ENCODE measurements around the gene CSF1. TPM values are rescaled to one million over a fixed set of nuclear protein-coding genes. Genes with fewer than 3 reads are reported as not detected.

The CSF1 gene
- total and polyA plus RNA-seq, 2 of the 13 experiments (the other 11 are each of a cell fraction or from before 2014, with no cell fraction given), result 4.6 to 13.3 TPM

DNA sequence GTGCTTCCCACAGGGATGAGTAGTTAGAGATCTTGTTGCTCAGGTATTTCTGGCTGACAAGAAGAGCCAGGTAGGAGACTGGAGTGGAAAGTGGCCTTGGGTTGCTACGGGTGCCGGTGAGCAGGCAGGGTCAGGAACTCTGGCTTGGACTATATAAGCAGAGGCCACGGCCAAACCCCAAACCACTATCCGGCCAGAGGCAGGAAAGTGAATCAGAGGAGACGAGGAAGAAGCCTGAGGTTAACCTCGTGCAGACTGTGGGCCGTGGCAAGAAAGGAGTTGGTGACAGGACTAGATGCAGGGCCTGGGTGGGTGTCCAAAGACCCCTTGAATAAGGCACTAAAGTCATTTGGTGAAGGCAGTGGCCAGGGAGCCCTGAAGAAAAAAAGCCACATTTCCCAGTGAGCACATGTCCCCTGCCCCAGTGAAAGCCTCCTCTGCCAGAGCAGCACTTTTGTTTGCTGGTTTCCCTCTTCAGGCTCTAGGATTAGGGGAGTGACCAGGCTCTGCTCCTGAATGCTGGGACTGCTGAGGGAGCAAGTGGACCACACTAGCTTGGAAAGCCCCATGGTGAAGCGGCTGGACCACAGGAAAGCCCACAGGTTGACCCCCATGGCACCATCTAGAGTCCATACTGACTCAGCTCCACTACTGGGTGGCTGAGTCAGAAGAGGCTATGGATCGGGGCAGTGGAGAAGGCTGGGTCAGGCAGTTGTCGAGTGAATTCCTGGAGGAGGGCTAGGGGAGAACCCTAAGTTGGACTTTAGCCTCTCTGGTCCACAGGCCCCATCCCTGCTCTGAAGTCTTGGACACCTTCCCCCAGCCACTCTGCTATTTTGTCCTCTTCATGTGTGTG is 23.4 kb downstream of the CSF1 start (continued):
- TF ChIP-seq, protein P1, sequence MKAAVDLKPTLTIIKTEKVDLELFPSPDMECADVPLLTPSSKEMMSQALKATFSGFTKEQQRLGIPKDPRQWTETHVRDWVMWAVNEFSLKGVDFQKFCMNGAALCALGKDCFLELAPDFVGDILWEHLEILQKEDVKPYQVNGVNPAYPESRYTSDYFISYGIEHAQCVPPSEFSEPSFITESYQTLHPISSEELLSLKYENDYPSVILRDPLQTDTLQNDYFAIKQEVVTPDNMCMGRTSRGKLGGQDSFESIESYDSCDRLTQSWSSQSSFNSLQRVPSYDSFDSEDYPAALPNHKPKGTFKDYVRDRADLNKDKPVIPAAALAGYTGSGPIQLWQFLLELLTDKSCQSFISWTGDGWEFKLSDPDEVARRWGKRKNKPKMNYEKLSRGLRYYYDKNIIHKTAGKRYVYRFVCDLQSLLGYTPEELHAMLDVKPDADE (CRISPR knock-in tag; IDR thresholded peaks at IDR 0.05), result no peak
- TF ChIP-seq ZNF781 (CRISPR knock-in tag; IDR thresholded peaks at IDR 0.05; ENCODE audit: borderline replicate concordance, not compliant biosample characterization) (no peak), IRF2 (CRISPR knock-in tag; IDR thresholded peaks at IDR 0.05) (0 out of 2 replicates have a peak, but pooled peaks have one; percentile 20), ZNF614 (CRISPR knock-in tag; IDR thresholded peaks at IDR 0.05; ENCODE audit: borderline replicate concordance) (no peak), ZNF839 (CRISPR knock-in tag; IDR thresholded peaks at IDR 0.05; ENCODE audit: borderline replicate concordance) (no peak), MAF1 (CRISPR knock-in tag; IDR thresholded peaks at IDR 0.05; ENCODE audit: borderline replicate concordance) (no peak), RARA (CRISPR knock-in tag; IDR thresholded peaks at IDR 0.05) (peak; percentile 53), GTF2F1 (IDR thresholded peaks at IDR 0.05; ENCODE audit: low read length) (no peak), ZNF607 (CRISPR knock-in tag; IDR thresholded peaks at IDR 0.05; ENCODE audit: borderline replicate concordance) (peak; percentile 45; the same call in 1 of the 2 replicates)
- TF ChIP-seq, protein P2, sequence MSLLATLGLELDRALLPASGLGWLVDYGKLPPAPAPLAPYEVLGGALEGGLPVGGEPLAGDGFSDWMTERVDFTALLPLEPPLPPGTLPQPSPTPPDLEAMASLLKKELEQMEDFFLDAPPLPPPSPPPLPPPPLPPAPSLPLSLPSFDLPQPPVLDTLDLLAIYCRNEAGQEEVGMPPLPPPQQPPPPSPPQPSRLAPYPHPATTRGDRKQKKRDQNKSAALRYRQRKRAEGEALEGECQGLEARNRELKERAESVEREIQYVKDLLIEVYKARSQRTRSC (CRISPR knock-in tag; IDR thresholded peaks at IDR 0.05; ENCODE audit: low read depth), result no peak
- TF ChIP-seq, protein P3, sequence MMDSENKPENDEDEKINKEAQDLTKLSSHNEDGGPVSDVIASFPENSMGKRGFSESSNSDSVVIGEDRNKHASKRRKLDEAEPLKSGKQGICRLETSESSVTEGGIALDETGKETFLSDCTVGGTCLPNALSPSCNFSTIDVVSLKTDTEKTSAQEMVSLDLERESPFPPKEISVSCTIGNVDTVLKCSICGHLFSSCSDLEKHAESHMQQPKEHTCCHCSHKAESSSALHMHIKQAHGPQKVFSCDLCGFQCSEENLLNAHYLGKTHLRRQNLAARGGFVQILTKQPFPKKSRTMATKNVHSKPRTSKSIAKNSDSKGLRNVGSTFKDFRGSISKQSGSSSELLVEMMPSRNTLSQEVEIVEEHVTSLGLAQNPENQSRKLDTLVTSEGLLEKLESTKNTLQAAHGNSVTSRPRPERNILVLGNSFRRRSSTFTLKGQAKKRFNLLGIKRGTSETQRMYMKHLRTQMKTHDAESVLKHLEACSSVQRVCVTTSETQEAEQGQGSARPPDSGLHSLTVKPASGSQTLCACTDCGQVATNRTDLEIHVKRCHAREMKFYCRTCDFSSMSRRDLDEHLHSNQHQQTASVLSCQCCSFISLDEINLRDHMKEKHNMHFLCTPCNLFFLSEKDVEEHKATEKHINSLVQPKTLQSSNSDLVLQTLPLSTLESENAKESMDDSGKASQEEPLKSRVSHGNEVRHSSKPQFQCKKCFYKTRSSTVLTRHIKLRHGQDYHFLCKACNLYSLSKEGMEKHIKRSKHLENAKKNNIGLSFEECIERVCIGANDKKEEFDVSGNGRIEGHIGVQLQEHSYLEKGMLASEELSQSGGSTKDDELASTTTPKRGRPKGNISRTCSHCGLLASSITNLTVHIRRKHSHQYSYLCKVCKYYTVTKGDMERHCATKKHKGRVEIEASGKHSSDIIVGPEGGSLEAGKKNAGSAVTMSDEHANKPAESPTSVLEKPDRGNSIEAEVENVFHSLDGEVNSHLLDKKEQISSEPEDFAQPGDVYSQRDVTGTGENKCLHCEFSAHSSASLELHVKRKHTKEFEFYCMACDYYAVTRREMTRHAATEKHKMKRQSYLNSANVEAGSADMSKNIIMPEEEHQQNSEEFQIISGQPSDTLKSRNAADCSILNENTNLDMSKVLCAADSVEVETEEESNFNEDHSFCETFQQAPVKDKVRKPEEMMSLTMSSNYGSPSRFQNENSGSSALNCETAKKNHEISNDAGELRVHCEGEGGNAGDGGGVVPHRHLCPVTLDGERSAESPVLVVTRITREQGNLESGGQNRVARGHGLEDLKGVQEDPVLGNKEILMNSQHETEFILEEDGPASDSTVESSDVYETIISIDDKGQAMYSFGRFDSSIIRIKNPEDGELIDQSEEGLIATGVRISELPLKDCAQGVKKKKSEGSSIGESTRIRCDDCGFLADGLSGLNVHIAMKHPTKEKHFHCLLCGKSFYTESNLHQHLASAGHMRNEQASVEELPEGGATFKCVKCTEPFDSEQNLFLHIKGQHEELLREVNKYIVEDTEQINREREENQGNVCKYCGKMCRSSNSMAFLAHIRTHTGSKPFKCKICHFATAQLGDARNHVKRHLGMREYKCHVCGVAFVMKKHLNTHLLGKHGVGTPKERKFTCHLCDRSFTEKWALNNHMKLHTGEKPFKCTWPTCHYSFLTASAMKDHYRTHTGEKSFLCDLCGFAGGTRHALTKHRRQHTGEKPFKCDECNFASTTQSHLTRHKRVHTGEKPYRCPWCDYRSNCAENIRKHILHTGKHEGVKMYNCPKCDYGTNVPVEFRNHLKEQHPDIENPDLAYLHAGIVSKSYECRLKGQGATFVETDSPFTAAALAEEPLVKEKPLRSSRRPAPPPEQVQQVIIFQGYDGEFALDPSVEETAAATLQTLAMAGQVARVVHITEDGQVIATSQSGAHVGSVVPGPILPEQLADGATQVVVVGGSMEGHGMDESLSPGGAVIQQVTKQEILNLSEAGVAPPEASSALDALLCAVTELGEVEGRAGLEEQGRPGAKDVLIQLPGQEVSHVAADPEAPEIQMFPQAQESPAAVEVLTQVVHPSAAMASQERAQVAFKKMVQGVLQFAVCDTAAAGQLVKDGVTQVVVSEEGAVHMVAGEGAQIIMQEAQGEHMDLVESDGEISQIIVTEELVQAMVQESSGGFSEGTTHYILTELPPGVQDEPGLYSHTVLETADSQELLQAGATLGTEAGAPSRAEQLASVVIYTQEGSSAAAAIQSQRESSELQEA (CRISPR knock-in tag; IDR thresholded peaks at IDR 0.05; ENCODE audit: not compliant biosample characterization), result peak; percentile 44
- TF ChIP-seq, protein P4, sequence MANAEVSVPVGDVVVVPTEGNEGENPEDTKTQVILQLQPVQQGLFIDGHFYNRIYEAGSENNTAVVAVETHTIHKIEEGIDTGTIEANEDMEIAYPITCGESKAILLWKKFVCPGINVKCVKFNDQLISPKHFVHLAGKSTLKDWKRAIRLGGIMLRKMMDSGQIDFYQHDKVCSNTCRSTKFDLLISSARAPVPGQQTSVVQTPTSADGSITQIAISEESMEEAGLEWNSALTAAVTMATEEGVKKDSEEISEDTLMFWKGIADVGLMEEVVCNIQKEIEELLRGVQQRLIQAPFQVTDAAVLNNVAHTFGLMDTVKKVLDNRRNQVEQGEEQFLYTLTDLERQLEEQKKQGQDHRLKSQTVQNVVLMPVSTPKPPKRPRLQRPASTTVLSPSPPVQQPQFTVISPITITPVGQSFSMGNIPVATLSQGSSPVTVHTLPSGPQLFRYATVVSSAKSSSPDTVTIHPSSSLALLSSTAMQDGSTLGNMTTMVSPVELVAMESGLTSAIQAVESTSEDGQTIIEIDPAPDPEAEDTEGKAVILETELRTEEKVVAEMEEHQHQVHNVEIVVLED (CRISPR knock-in tag; IDR thresholded peaks at IDR 0.05; ENCODE audit: borderline replicate concordance), result no peak
- TF ChIP-seq, protein P5, sequence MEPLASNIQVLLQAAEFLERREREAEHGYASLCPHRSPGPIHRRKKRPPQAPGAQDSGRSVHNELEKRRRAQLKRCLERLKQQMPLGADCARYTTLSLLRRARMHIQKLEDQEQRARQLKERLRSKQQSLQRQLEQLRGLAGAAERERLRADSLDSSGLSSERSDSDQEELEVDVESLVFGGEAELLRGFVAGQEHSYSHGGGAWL (CRISPR knock-in tag; IDR thresholded peaks at IDR 0.05), result 0 out of 2 replicates have a peak, but pooled peaks have one; percentile 22
- TF ChIP-seq, protein P6, sequence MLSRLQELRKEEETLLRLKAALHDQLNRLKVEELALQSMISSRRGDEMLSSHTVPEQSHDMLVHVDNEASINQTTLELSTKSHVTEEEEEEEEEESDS (CRISPR knock-in tag; IDR thresholded peaks at IDR 0.05; ENCODE audit: borderline replicate concordance), result 0 out of 2 replicates have a peak, but pooled peaks have one; percentile 3

Data from HepG2 (cell line).